H9 (cell line): ENCODE results near the gene DAB1. TPM values are rescaled to one million over a fixed set of nuclear protein-coding genes. Genes with fewer than 3 reads are reported as not detected.

Source experiments
- DNase-seq: peaks from one replicate; pipeline ENCODE4 v3.0.0-alpha.2; 2017
- H2AFZ ChIP-seq: one replicate; pipeline ENCODE4 v1.6.1; 2013; ENCODE audit warnings: mild to moderate bottlenecking, low read length, control low read depth, moderate library complexity
- H2AK5ac ChIP-seq: 2 replicates; pipeline ENCODE4 v1.6.1; 2013; ENCODE audit warnings: low read length, control low read depth, mixed read lengths; ENCODE audit not compliant: insufficient read length
- H2BK120ac ChIP-seq: one replicate; pipeline ENCODE4 v1.6.1; 2013; ENCODE audit warnings: low read depth, mild to moderate bottlenecking, low read length, control low read depth, inconsistent platforms; ENCODE audit not compliant: poor library complexity, severe bottlenecking
- H2BK12ac ChIP-seq: 2 replicates; pipeline ENCODE4 v1.6.1; 2013; ENCODE audit warnings: low read length, control low read depth, mixed read lengths, low read depth; ENCODE audit not compliant: insufficient read length
- H2BK15ac ChIP-seq: 2 replicates; pipeline ENCODE4 v1.6.1; 2013; ENCODE audit warnings: low read depth, low read length, control low read depth
- H2BK20ac ChIP-seq: one replicate; pipeline ENCODE4 v1.6.1; 2013; ENCODE audit warnings: low read depth, mild to moderate bottlenecking, low read length, control low read depth, inconsistent platforms; ENCODE audit not compliant: poor library complexity, severe bottlenecking
- H2BK5ac ChIP-seq: 2 replicates; pipeline ENCODE4 v1.6.1; 2013; ENCODE audit warnings: low read length, control low read depth, mixed read lengths; ENCODE audit not compliant: insufficient read length
- H3K14ac ChIP-seq: 2 replicates; pipeline ENCODE4 v1.6.1; 2013; ENCODE audit warnings: low read length, control low read depth; ENCODE audit not compliant: insufficient read depth
- H3K18ac ChIP-seq: 2 replicates; pipeline ENCODE4 v1.6.1; 2013; ENCODE audit warnings: low read depth, mild to moderate bottlenecking, mixed read lengths, low read length, control low read depth; ENCODE audit not compliant: insufficient read length
- H3K23ac ChIP-seq: 2 replicates; pipeline ENCODE4 v1.6.1; 2013; ENCODE audit warnings: low read length, control low read depth, mixed read lengths, low read depth; ENCODE audit not compliant: insufficient read length
- H3K23me2 ChIP-seq: 2 replicates; pipeline ENCODE4 v1.6.1; 2013; ENCODE audit warnings: low read depth, mild to moderate bottlenecking, mixed read lengths, low read length, control low read depth; ENCODE audit not compliant: insufficient read length, poor library complexity, severe bottlenecking
- H3K27ac ChIP-seq: 2 replicates; pipeline ENCODE4 v1.5.1; 2013; ENCODE audit warnings: low read length, control low read depth, mixed read lengths, low read depth; ENCODE audit not compliant: insufficient read length
- H3K27me3 ChIP-seq: 2 replicates; pipeline ENCODE4 v1.6.1; 2013; ENCODE audit warnings: low read length, control low read depth, inconsistent platforms; ENCODE audit not compliant: insufficient read depth
- H3K4ac ChIP-seq: 2 replicates; pipeline ENCODE4 v1.6.1; 2013; ENCODE audit warnings: low read depth, mild to moderate bottlenecking, control low read depth, inconsistent platforms, low read length, moderate library complexity
- H3K4me1 ChIP-seq: 2 replicates; pipeline ENCODE4 v1.6.1; 2013; ENCODE audit warnings: low read length, control low read depth, inconsistent platforms; ENCODE audit not compliant: insufficient read depth
- H3K4me2 ChIP-seq: 2 replicates; pipeline ENCODE4 v1.6.1; 2013; ENCODE audit warnings: low read length, control low read depth, mixed read lengths; ENCODE audit not compliant: insufficient read length, insufficient read depth
- H3K56ac ChIP-seq: 2 replicates; pipeline ENCODE4 v1.6.1; 2013; ENCODE audit warnings: low read depth, mild to moderate bottlenecking, mixed read lengths, low read length, control low read depth; ENCODE audit not compliant: insufficient read length
- H3K79me1 ChIP-seq: 2 replicates; pipeline ENCODE4 v1.6.1; 2013; ENCODE audit warnings: low read depth, mild to moderate bottlenecking, moderate library complexity, low read length, control low read depth, inconsistent platforms; ENCODE audit not compliant: insufficient read depth, poor library complexity, severe bottlenecking
- H3K79me2 ChIP-seq: 2 replicates; pipeline ENCODE4 v1.6.1; 2013; ENCODE audit warnings: low read length, control low read depth, inconsistent platforms; ENCODE audit not compliant: insufficient read depth
- H3K9ac ChIP-seq: 2 replicates; pipeline ENCODE4 v1.6.1; 2013; ENCODE audit warnings: low read length, control low read depth, mixed read lengths; ENCODE audit not compliant: insufficient read length; ENCODE audit errors: extremely low read depth
- H3K9me3 ChIP-seq: one replicate; pipeline ENCODE4 v1.6.1; 2013; ENCODE audit warnings: low read depth, low read length, inconsistent platforms; ENCODE audit not compliant: control insufficient read depth
- H3T11ph ChIP-seq: one replicate; pipeline ENCODE4 v1.6.1; 2013; ENCODE audit warnings: mild to moderate bottlenecking, low read length, control low read depth, inconsistent platforms
- H4K20me1 ChIP-seq: one replicate; pipeline ENCODE4 v1.6.1; 2013; ENCODE audit not compliant: control insufficient read depth, insufficient read length, insufficient read depth
- H4K5ac ChIP-seq: 2 replicates; pipeline ENCODE4 v1.6.1; 2013; ENCODE audit warnings: low read depth, mild to moderate bottlenecking, mixed read lengths, low read length, control low read depth; ENCODE audit not compliant: insufficient read length
- H4K8ac ChIP-seq: replicated peaks from 2 replicates; pipeline ENCODE4 v1.6.1; 2013; ENCODE audit warnings: low read length, control low read depth, mixed read lengths, low read depth; ENCODE audit not compliant: insufficient read length
- H4K91ac ChIP-seq: 2 replicates; pipeline ENCODE4 v1.6.1; 2013; ENCODE audit warnings: low read depth, mild to moderate bottlenecking, moderate library complexity, mixed read lengths, low read length, control low read depth; ENCODE audit not compliant: insufficient read length
- H3K27ac Mint-ChIP-seq, 3 experiments: 2 replicates in 2 of 3; 3 replicates in 1 of 3; pipeline ENCODE4 v1.8.0; 2020 to 2021; ENCODE audit warnings: mixed read lengths in 3 of 3, mild to moderate bottlenecking in 1 of 3, moderate library complexity in 1 of 3
- H3K27me3 Mint-ChIP-seq: 2 replicates; pipeline ENCODE4 v1.8.0; 2021; ENCODE audit warnings: low read depth, mild to moderate bottlenecking, moderate library complexity, mixed read lengths
- H3K36me3 Mint-ChIP-seq, 3 experiments: 2 replicates in 2 of 3; 3 replicates in 1 of 3; pipeline ENCODE4 v1.8.0; 2020 to 2021; ENCODE audit warnings: low read depth in 3 of 3, mixed read lengths in 3 of 3; ENCODE audit not compliant: insufficient read depth in 1 of 3
- H3K4me1 Mint-ChIP-seq, 2 experiments: 2 replicates each; pipeline ENCODE4 v1.8.0; 2020; ENCODE audit warnings: mixed read lengths in 2 of 2
- H3K4me3 Mint-ChIP-seq, 2 experiments: 2 replicates in 1 of 2; 3 replicates in 1 of 2; pipeline ENCODE4 v1.8.0; 2020 to 2021; ENCODE audit warnings: mild to moderate bottlenecking in 2 of 2, mixed read lengths in 2 of 2, moderate library complexity in 1 of 2
- H3K9me3 Mint-ChIP-seq, 2 experiments: 2 replicates in 1 of 2; 3 replicates in 1 of 2; pipeline ENCODE4 v1.8.0; 2020; ENCODE audit warnings: mild to moderate bottlenecking in 2 of 2, mixed read lengths in 2 of 2, moderate library complexity in 1 of 2
- CTCF ChIP-seq: fragments of 200-600 bp; sonication (generic); conservative IDR thresholded peaks from 3 replicates; pipeline ENCODE4 v1.8.0; 2021; ENCODE audit warnings: antibody characterized with exemption, mild to moderate bottlenecking
- WGBS: extraction: QIAGEN DNeasy Blood & Tissue Kit; methylation state at CpG from one replicate; pipeline ENCODE4 v1.1.7; 2013; ENCODE audit warnings: missing lambda C conversion rate, low lambda C conversion rate, mixed read lengths; ENCODE audit not compliant: insufficient read length; ENCODE audit errors: extremely low coverage; 5-methylcytosine and 5-hydroxymethylcytosine counted together
- total RNA-seq: library from RNA; stranded (reverse); gene quantifications from 2 replicates; pipeline ENCODE4 v1.2.1, GENCODE V29; 2021

Gene DAB1
- total RNA-seq, 1 experiment from 2014 or later, result 9.3 TPM

GRCh38 chr1:57285992-57286391 is 137.9 kb downstream of the DAB1 start:
- no peak overlapping the region for H3K4me3 Mint-ChIP-seq
- Histone ChIP-seq H3K9me3 (no peaks in the 10 kb centered on the region), H3K23ac (no peak overlapping the region), H2BK12ac (no peak overlapping the region), H4K20me1 (no peaks in the 10 kb centered on the region), H3K18ac (no peak overlapping the region), H3K79me1 (no peaks in the 10 kb centered on the region), H3K27me3 (no peaks in the 10 kb centered on the region), H2BK120ac (no peak overlapping the region), H3K14ac (no peak overlapping the region), H3K23me2 (no peaks in the 10 kb centered on the region), H4K91ac (no peak overlapping the region), H2BK15ac (no peak overlapping the region), H3K4me2 (no peak overlapping the region), H4K8ac (no peak overlapping the region), H4K5ac (no peak overlapping the region), H3K9ac (no peak overlapping the region), H3K79me2 (no peaks in the 10 kb centered on the region), H3K56ac (no peak overlapping the region), H3K27ac (no peak overlapping the region), H3K4ac (no peak overlapping the region), H2BK5ac (no peak overlapping the region), H3K4me1 (no peaks in the 10 kb centered on the region), H3T11ph (no peak overlapping the region), H2AK5ac (no peak overlapping the region), H2AFZ (no peak overlapping the region), H2BK20ac (no peak overlapping the region)
- no peaks in the 10 kb centered on the region for H3K36me3 Mint-ChIP-seq
- no peaks in the 10 kb centered on the region for H3K27me3 Mint-ChIP-seq
- no peak for TF ChIP-seq CTCF
- DNase-seq, result no peak
- WGBS, result no CpG with 5 or more reads among the region's 2 CpGs
- no peaks in the 10 kb centered on the region for H3K4me1 Mint-ChIP-seq
- H3K9me3 Mint-ChIP-seq, result no peaks in the 10 kb centered on the region
- H3K27ac Mint-ChIP-seq, result no peak overlapping the region
